Cardiac fibroblast (primary cell): ENCODE measurements around the gene DQX1.

Experiments
- DNase-seq, 2 donors: peaks; one replicate each; pipeline versions ENCODE4 v3.0.0 to v3.0.0-alpha.2; 2010; ENCODE audit warnings: low read depth in 2 of 2
- H3K4me3 ChIP-seq, 2 donors: replicated peaks in 1 of 2; 1 replicate in 1 of 2; 2 replicates in 1 of 2; pipeline ENCODE4 v1.5.1; 2011; ENCODE audit warnings: low read depth in 2 of 2, low read length in 2 of 2, mild to moderate bottlenecking in 2 of 2, moderate library complexity in 1 of 2
- TF ChIP-seq, protein P1 (sequence below): IDR thresholded peaks from one replicate; pipeline ENCODE4 v1.5.1; 2011; ENCODE audit warnings: low read depth, mild to moderate bottlenecking, low read length, inconsistent platforms

Gene DQX1

DNA sequence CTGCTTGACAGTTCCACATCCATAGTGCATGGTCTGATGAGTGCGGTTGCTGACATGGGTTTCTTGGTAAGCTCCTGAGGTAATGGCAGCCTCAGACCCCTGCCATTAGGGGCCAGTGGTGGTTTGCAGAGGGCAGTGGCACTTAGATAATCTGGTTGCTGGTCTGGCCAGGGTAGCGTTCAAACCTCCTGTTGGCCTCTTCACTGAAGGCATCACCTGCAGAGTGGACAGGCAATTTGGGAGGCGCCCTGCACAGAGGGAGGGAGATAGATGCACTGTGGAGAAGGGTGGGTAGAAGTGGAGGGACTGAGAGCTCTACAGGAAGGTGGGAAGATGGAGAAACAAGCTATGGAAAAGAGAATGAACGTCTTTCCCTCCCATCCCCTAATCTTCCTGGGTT is 7.4 kb upstream of the DQX1 start:
- DNase-seq = no peak
- TF ChIP-seq, protein P1, sequence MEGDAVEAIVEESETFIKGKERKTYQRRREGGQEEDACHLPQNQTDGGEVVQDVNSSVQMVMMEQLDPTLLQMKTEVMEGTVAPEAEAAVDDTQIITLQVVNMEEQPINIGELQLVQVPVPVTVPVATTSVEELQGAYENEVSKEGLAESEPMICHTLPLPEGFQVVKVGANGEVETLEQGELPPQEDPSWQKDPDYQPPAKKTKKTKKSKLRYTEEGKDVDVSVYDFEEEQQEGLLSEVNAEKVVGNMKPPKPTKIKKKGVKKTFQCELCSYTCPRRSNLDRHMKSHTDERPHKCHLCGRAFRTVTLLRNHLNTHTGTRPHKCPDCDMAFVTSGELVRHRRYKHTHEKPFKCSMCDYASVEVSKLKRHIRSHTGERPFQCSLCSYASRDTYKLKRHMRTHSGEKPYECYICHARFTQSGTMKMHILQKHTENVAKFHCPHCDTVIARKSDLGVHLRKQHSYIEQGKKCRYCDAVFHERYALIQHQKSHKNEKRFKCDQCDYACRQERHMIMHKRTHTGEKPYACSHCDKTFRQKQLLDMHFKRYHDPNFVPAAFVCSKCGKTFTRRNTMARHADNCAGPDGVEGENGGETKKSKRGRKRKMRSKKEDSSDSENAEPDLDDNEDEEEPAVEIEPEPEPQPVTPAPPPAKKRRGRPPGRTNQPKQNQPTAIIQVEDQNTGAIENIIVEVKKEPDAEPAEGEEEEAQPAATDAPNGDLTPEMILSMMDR = no peak
- no peak overlapping the region for H3K4me3 ChIP-seq

DNA sequence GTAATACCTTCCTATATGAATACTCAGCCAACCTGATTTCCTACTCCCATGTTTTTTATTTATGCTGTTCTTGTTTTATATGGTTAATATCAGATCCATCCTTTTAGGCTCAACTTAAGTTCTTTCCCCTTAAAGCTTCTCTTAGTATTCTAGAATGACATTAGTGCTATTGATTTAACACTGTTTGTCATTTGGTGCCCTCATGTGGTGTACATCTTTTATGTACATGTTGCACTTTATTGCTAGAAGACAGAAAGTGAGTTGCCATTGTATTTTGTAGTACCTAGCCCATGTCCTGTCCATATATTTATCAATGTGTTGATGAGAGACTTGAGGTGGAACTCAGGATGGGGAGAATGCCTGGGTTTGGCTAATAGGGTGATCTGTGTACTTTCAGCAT is 6.2 kb upstream of the DQX1 start:
- TF ChIP-seq, protein P1 = peak; percentile 12

GRCh38 chr2:74531666-74532065 is 5.6 kb upstream of the DQX1 start:
- no peak overlapping the region for H3K4me3 ChIP-seq
- DNase-seq = no peak
- TF ChIP-seq, protein P1 = no peak

More for the DNA sequence above, 6.2 kb upstream of the DQX1 start:
- no peak overlapping the region for H3K4me3 ChIP-seq
- peak; percentile 66 to 71 for DNase-seq

- peak overlapping the region; percentile 98 to 99 for H3K4me3 ChIP-seq
- TF ChIP-seq, protein P1 = no peak
- peak; percentile 45 to 70 for DNase-seq
Observed at GRCh38 chr2:74530239-74531187, 4.5 kb upstream of the DQX1 start.

- H3K4me3 ChIP-seq = peak within 1 kb of the TSS; percentile 98 to 99
- TF ChIP-seq, protein P1 = no peak
- peak; percentile 99 for DNase-seq
Observed at GRCh38 chr2:74529357-74530238, 3.6 kb upstream of the DQX1 start, which contains the start of the genes AUP1 and HTRA2. Gene AUP1 (minus strand): TSS chr2:74529706. CDS start chr2:74529629, 77 bp downstream. Gene HTRA2 (plus strand): TSS chr2:74529933. CDS start chr2:74530007, 74 bp downstream.

DNA sequence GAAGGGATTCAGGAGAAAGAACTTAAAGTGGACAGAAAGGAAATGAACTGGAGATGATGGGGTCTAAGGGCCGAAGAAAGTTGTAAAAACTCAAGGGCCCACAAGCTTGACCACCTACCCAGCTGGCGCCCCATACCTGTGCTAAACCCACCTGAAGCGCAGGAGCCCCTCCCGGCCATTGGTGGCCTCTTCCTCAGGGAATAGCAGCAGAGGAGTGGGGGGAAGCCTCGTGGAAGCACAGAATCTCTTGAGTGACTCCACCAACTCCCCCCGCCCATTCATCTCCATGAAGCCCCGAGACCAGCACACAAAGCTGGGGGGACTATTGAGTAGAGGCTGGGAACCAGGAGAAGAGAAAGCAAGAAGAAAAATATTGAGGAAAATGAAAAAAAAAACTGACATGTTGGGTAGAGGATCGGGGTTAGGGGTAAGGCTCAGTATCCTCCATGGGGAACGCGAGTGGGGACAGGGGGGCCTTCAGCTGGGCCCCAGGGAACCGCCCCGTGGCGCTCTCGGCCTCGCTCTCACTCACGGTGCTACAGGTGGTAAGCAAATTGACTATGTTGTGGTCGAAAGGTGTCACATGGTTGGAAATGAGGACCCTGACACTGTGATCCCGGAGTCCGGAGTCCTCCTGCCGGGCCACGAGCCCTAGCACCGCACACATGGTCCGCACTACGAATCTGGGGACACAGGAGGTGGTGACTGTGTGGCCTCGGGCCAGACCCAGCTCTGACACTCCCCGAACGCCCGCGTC is 2.7 kb upstream of the DQX1 start:
- TF ChIP-seq, protein P1 = no peak
- peak overlapping the region; percentile 98 to 99 for H3K4me3 ChIP-seq
- DNase-seq = no peak
